ENCODE measurements around the gene OR5V1.
"Not testable (repeated sequence)": the region's sequence is repeated elsewhere in the genome, so short reads cannot be mapped to it uniquely, and the experiment has no call there.

Gene OR5V1

DNA sequence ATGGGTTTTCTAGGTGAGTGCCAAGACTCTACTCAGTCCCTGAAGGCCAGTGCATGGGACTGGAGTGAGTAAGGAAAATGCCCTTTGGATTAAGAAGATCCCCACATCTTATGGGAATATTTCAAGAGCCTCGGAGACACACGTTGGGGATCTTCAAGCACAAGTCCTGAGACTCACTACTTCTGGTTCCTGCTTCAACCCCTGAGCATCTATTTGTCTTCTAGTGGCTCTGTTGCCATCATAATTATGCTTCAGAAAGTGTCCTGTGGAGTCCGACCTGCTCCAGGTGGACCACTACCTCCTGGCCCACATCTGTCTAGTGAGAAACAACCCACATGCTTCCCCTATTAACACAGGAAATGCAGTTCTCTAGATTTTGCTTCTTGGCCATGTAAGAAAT is at the start of gene OR5V1:
Gene OR5V1, minus strand, starts transcription at position 101 of the 400 bp plus-strand sequence. CDS start 12,670 bp downstream, outside the sequence.
- Histone ChIP-seq H3K36me3 (ENCODE audit: control insufficient read depth, insufficient read depth, low read length) (no peaks in the 10 kb centered on the region), H3K4me3 (ENCODE audit: low read length) (no peak within 1 kb of the TSS), H3K9ac (ENCODE audit: low read length) (no peak within 1 kb of the TSS), H3K27me3 (ENCODE audit: control insufficient read depth, insufficient read depth, low read length) (no peaks in the 10 kb centered on the region), H3K27ac (ENCODE audit: low read depth, low read length) (no peak within 1 kb of the TSS), H3K4me1 (ENCODE audit: control insufficient read depth, insufficient read depth, low read length) (no peaks in the 10 kb centered on the region)

DNA sequence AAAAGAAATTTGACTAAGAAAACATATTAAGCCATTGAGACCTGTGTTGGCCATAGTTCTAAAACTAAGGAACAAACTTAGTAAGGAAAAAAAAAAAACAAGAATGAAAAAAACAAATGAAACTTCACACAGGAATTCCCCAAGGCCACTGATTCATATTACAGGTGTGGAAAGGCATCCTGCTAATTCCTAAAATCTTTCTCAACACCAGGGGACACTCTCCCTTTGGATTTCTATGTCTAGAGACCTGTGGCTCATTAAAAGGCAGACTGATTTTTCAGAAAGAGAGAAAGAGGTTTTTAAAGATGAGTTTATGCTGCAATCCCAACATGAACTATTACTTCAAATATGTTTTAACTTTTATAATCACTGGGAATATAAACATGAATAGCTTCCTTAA is 45.9 kb upstream of the OR5V1 start, which contains the start of gene OR12D1:
Gene OR12D1, plus strand, starts transcription at position 341 of the 400 bp plus-strand sequence.
- no peaks in the 10 kb centered on the region for H3K27me3 ChIP-seq (ENCODE audit: control insufficient read depth, insufficient read depth, low read length)
- no peak within 1 kb of the TSS for H3K27ac ChIP-seq (ENCODE audit: low read depth, low read length)
- H3K4me3 ChIP-seq (ENCODE audit: low read length) = no peak within 1 kb of the TSS
- H3K4me1 ChIP-seq (ENCODE audit: control insufficient read depth, insufficient read depth, low read length) = no peaks in the 10 kb centered on the region
- no peaks in the 10 kb centered on the region for H3K36me3 ChIP-seq (ENCODE audit: control insufficient read depth, insufficient read depth, low read length)
- H3K9ac ChIP-seq (ENCODE audit: low read length) = no peak within 1 kb of the TSS

- Histone ChIP-seq H3K4me1 (ENCODE audit: control insufficient read depth, insufficient read depth, low read length) (no peaks in the 10 kb centered on the region), H3K9ac (ENCODE audit: low read length) (no peak overlapping the region), H3K4me3 (ENCODE audit: low read length) (no peak overlapping the region), H3K27me3 (ENCODE audit: control insufficient read depth, insufficient read depth, low read length) (no peaks in the 10 kb centered on the region), H3K27ac (ENCODE audit: low read depth, low read length) (no peak overlapping the region), H3K36me3 (ENCODE audit: control insufficient read depth, insufficient read depth, low read length) (no peaks in the 10 kb centered on the region)
Measured at GRCh38 chr6:29403801-29404200, 35.1 kb upstream of the OR5V1 start.

DNA sequence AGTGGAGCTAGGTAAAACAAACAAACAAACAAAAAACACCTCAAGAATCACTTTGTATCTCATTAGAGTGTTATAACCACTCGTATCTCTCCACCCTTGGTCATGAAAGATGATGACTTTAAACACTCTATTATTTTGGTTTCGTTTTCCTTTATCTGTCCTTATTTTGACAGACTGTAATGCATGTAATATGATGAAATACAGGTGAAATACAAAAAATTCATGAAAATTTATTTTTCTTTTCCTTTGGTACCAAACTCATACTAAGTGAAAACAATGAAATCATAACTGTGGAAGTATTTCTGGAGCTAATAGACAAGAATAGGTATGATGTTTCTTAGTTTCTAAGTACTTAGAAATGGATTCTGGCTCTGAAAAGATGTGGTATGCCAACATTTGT is 30.9 kb upstream of the OR5V1 start:
- Histone ChIP-seq H3K4me3 (ENCODE audit: low read length) (no peak overlapping the region), H3K27me3 (ENCODE audit: control insufficient read depth, insufficient read depth, low read length) (no peaks in the 10 kb centered on the region), H3K4me1 (ENCODE audit: control insufficient read depth, insufficient read depth, low read length) (no peaks in the 10 kb centered on the region), H3K27ac (ENCODE audit: low read depth, low read length) (no peak overlapping the region), H3K9ac (ENCODE audit: low read length) (no peak overlapping the region), H3K36me3 (ENCODE audit: control insufficient read depth, insufficient read depth, low read length) (no peaks in the 10 kb centered on the region)

- Histone ChIP-seq H3K4me3 (ENCODE audit: low read length) (no peak within 1 kb of the TSS), H3K9ac (ENCODE audit: low read length) (no peak within 1 kb of the TSS), H3K27ac (ENCODE audit: low read depth, low read length) (no peak within 1 kb of the TSS), H3K4me1 (ENCODE audit: control insufficient read depth, insufficient read depth, low read length) (no peaks in the 10 kb centered on the region), H3K36me3 (ENCODE audit: control insufficient read depth, insufficient read depth, low read length) (no peaks in the 10 kb centered on the region), H3K27me3 (ENCODE audit: control insufficient read depth, insufficient read depth, low read length) (no peaks in the 10 kb centered on the region)
Measured at GRCh38 chr6:29395331-29395730, 26.7 kb upstream of the OR5V1 start, which contains the start of gene OR12D2. OR12D2 (plus strand) TSS chr6:29395631; CDS start chr6:29396700, 1,069 bp downstream.

DNA sequence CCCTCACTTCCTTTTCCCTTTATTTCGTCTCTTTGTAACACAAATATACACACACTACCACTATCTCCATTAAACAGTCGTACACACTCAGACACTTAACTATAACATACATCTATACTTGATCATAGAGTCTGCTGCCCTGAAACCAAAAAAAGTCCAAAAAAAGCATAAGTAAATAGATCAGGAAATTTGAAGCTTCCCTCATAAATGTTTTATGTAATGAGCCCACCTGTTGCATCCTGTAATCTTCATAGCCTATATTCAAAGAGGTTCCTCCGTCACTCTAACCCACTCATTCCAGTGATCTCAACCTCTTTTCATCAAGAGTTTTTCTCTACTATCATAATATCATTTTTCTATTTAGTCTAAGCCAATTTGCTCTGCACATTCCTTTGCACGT is 19.9 kb upstream of the OR5V1 start:
- no peak overlapping the region for H3K9ac ChIP-seq (ENCODE audit: low read length)
- no peaks in the 10 kb centered on the region for H3K4me1 ChIP-seq (ENCODE audit: control insufficient read depth, insufficient read depth, low read length)
- H3K27me3 ChIP-seq (ENCODE audit: control insufficient read depth, insufficient read depth, low read length) = no peaks in the 10 kb centered on the region
- no peak overlapping the region for H3K27ac ChIP-seq (ENCODE audit: low read depth, low read length)
- no peak overlapping the region for H3K4me3 ChIP-seq (ENCODE audit: low read length)
- H3K36me3 ChIP-seq (ENCODE audit: control insufficient read depth, insufficient read depth, low read length) = no peaks in the 10 kb centered on the region

- Histone ChIP-seq H3K4me3 (ENCODE audit: low read length) (no peak overlapping the region), H3K27ac (ENCODE audit: low read depth, low read length) (no peak overlapping the region), H3K9ac (ENCODE audit: low read length) (no peak overlapping the region), H3K27me3 (ENCODE audit: control insufficient read depth, insufficient read depth, low read length) (no peaks in the 10 kb centered on the region), H3K4me1 (ENCODE audit: control insufficient read depth, insufficient read depth, low read length) (no peaks in the 10 kb centered on the region), H3K36me3 (ENCODE audit: control insufficient read depth, insufficient read depth, low read length) (no peaks in the 10 kb centered on the region)
Measured at GRCh38 chr6:29376003-29376402, 7.3 kb upstream of the OR5V1 start.

DNA sequence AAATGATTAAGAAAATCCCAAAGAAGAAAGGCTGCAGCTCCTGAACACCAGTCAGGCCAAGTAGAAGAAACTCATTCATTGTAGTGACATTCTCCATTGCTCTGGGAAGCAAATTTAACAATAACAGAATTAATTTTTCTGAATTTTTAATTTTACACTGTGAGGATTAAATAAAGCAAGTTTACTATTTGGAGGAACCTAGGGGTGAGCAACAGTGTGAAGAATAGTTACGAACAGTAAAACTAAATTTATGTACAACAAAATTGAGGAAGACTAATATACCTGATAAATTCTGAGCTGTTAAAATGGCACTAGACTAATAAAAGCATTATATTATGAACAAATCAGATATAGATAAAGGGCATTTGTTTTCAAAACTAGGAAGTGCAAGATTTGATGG is 6.5 kb upstream of the OR5V1 start, which contains the start of gene OR12D3:
Gene OR12D3, minus strand, starts transcription at position 101 of the 400 bp plus-strand sequence. Its CDS starts 4 bp downstream, at position 97.
- H3K4me3 ChIP-seq (ENCODE audit: low read length) = no peak within 1 kb of the TSS
- no peaks in the 10 kb centered on the region for H3K36me3 ChIP-seq (ENCODE audit: control insufficient read depth, insufficient read depth, low read length)
- H3K4me1 ChIP-seq (ENCODE audit: control insufficient read depth, insufficient read depth, low read length) = no peaks in the 10 kb centered on the region
- no peak within 1 kb of the TSS for H3K27ac ChIP-seq (ENCODE audit: low read depth, low read length)
- H3K27me3 ChIP-seq (ENCODE audit: control insufficient read depth, insufficient read depth, low read length) = no peaks in the 10 kb centered on the region
- H3K9ac ChIP-seq (ENCODE audit: low read length) = no peak within 1 kb of the TSS

DNA sequence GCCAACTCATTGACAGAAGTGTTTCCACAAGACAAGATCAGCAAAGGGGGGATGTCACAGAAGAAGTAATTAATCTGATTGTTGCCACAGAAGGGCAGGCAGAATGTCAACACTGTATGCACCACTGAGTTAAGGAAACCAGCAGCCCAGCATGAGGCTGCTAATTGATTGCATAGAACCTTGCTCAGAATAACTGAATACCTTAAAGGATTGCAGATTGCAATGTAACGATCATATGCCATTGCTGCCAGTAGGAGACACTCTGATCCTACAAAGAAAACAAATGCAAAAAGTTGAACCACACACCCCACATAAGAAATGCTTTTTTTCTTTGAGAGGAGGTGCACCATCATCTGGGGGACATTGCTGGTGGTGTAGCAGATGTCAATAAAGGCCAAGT is 13.1 kb downstream of the OR5V1 start:
- Histone ChIP-seq H3K4me1 (ENCODE audit: control insufficient read depth, insufficient read depth, low read length) (no peaks in the 10 kb centered on the region), H3K4me3 (ENCODE audit: low read length) (no peak overlapping the region), H3K27me3 (ENCODE audit: control insufficient read depth, insufficient read depth, low read length) (no peaks in the 10 kb centered on the region), H3K36me3 (ENCODE audit: control insufficient read depth, insufficient read depth, low read length) (no peaks in the 10 kb centered on the region), H3K27ac (ENCODE audit: low read depth, low read length) (no peak overlapping the region), H3K9ac (ENCODE audit: low read length) (no peak overlapping the region)

GRCh38 chr6:29354980-29355379 is 13.7 kb downstream of the OR5V1 start:
- Histone ChIP-seq H3K9ac (ENCODE audit: low read length) (no peak overlapping the region), H3K27ac (ENCODE audit: low read depth, low read length) (no peak overlapping the region), H3K4me1 (ENCODE audit: control insufficient read depth, insufficient read depth, low read length) (no peaks in the 10 kb centered on the region), H3K4me3 (ENCODE audit: low read length) (no peak overlapping the region), H3K36me3 (ENCODE audit: control insufficient read depth, insufficient read depth, low read length) (no peaks in the 10 kb centered on the region), H3K27me3 (ENCODE audit: control insufficient read depth, insufficient read depth, low read length) (no peaks in the 10 kb centered on the region)

DNA sequence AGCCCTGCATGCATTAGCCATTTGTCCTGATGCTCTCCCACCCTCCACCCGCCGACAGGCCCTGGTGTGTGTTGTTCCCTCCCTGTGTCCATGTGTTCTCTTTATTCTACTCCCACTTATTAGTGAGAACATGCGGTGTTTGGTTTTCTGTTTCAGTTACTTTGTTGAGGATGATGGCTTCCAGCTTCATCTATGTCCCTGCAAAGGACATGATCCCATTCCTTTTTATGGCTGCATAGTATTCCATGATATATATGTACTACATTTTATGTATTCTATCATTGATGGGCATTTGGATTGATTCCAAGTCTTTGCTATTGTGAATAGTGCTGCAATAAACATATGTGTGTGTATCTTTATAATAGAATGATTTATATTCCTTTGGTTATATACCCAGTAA is 19.3 kb downstream of the OR5V1 start:
- H3K9ac ChIP-seq (ENCODE audit: low read length); H3K27ac ChIP-seq (ENCODE audit: low read depth, low read length); H3K27me3 ChIP-seq (ENCODE audit: control insufficient read depth, insufficient read depth, low read length); H3K36me3 ChIP-seq (ENCODE audit: control insufficient read depth, insufficient read depth, low read length); H3K4me1 ChIP-seq (ENCODE audit: control insufficient read depth, insufficient read depth, low read length); H3K4me3 ChIP-seq (ENCODE audit: low read length): not testable (repeated sequence)

- H3K27ac ChIP-seq (ENCODE audit: low read depth, low read length) = no peak overlapping the region
- H3K4me1 ChIP-seq (ENCODE audit: control insufficient read depth, insufficient read depth, low read length) = no peaks in the 10 kb centered on the region
- no peak overlapping the region for H3K4me3 ChIP-seq (ENCODE audit: low read length)
- H3K36me3 ChIP-seq (ENCODE audit: control insufficient read depth, insufficient read depth, low read length) = no peaks in the 10 kb centered on the region
- no peak overlapping the region for H3K9ac ChIP-seq (ENCODE audit: low read length)
- H3K27me3 ChIP-seq (ENCODE audit: control insufficient read depth, insufficient read depth, low read length) = no peaks in the 10 kb centered on the region
Measured at GRCh38 chr6:29345380-29345779, 23.3 kb downstream of the OR5V1 start.

DNA sequence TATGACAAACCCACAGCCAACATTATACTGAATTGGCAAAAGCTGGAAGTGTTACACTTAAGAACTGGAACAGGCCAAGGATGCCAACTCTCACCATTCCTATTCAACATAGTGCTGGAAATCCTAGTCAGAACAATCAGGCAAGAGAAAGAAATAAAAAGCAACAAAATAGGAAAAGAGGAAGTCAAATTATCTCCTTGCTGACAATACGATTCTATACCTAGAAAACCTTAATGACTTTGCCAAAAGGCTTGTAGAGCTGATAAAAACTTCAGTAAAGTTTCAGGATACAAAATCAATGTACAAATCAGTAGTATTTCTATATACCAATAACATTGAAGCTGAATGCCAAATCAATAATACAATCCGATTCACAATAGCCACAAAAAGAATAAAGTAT is 32.4 kb downstream of the OR5V1 start:
- Histone ChIP-seq H3K4me3 (ENCODE audit: low read length) (no peak overlapping the region), H3K4me1 (ENCODE audit: control insufficient read depth, insufficient read depth, low read length) (no peaks in the 10 kb centered on the region), H3K27ac (ENCODE audit: low read depth, low read length) (no peak overlapping the region), H3K9ac (ENCODE audit: low read length) (no peak overlapping the region), H3K27me3 (ENCODE audit: control insufficient read depth, insufficient read depth, low read length) (no peaks in the 10 kb centered on the region), H3K36me3 (ENCODE audit: control insufficient read depth, insufficient read depth, low read length) (no peaks in the 10 kb centered on the region)

All from rectal smooth muscle tissue (tissue), 1 donor.